HEK293 (cell line): ENCODE measurements around the gene SLC30A1.

Source experiments
- CTCF ChIA-PET: fragments of 350-600 bp; formaldehyde crosslinking; extraction: SDS; loops from one replicate; lab custom pipeline; 2021; ENCODE audit warnings: antibody characterized with exemption; lab: Yijun Ruan, JAX
- POLR2A ChIA-PET: fragments of 300-600 bp; formaldehyde crosslinking; extraction: SDS; loops from one replicate; lab custom pipeline; 2020; ENCODE audit warnings: antibody characterized with exemption, inconsistent platforms; lab: Yijun Ruan, JAX
- H3K27ac ChIP-seq: fragments of 200-500 bp; sonication (Bioruptor generic); 2 replicates; pipeline ENCODE4 v1.5.1; 2014; ENCODE audit warnings: low read depth, low read length, control low read depth, inconsistent platforms; ENCODE audit errors: extremely low read depth
- H3K36me3 ChIP-seq, 2 experiments: fragments of 200-500 bp in 1 of 2; sonication (Bioruptor generic) in 1 of 2; 1 replicate in 1 of 2; 2 replicates in 1 of 2; pipeline ENCODE4 v1.5.1; 2014 to 2017; ENCODE audit warnings: inconsistent platforms in 2 of 2, low read length in 2 of 2; ENCODE audit not compliant: control insufficient read depth in 2 of 2, insufficient read depth in 1 of 2
- H3K4me1 ChIP-seq: fragments of 200-500 bp; sonication (Bioruptor generic); 2 replicates; pipeline ENCODE4 v1.5.1; 2014; ENCODE audit warnings: mild to moderate bottlenecking, low read length, inconsistent platforms; ENCODE audit not compliant: control insufficient read depth, insufficient read depth
- H3K4me3 ChIP-seq: 2 replicates; pipeline ENCODE4 v1.5.1; 2011; ENCODE audit warnings: low read depth, mild to moderate bottlenecking, control low read depth, low read length, moderate library complexity
- H3K9me3 ChIP-seq: fragments of 200-500 bp; sonication (Bioruptor generic); 2 replicates; pipeline ENCODE4 v1.5.1; 2014; ENCODE audit warnings: low read depth, low read length, inconsistent platforms; ENCODE audit not compliant: control insufficient read depth, insufficient read depth
- PRDM1 ChIP-seq: fragments of 450-650 bp; formaldehyde crosslinking; IDR thresholded peaks from 2 replicates; pipeline ENCODE4; 2016; ENCODE audit warnings: missing biosample characterization, missing genetic modification characterization
- ZEB2 ChIP-seq: fragments of 450-650 bp; formaldehyde crosslinking; IDR thresholded peaks from 2 replicates; pipeline ENCODE4 v1.5.1; 2016; ENCODE audit warnings: missing biosample characterization, missing genetic modification characterization
- ZNF112 ChIP-seq: fragments of 450-650 bp; formaldehyde crosslinking; IDR thresholded peaks from 2 replicates; pipeline ENCODE4 v1.5.0; 2017; ENCODE audit warnings: missing biosample characterization, missing genetic modification characterization
- ZNF138 ChIP-seq: fragments of 450-650 bp; formaldehyde crosslinking; IDR thresholded peaks from 2 replicates; pipeline ENCODE4 v1.5.1; 2016; ENCODE audit warnings: missing biosample characterization, missing genetic modification characterization, borderline replicate concordance
- ZNF146 ChIP-seq: fragments of 450-650 bp; formaldehyde crosslinking; IDR thresholded peaks from 2 replicates; pipeline ENCODE4 v1.5.1; 2016; ENCODE audit warnings: missing biosample characterization, missing genetic modification characterization
- ZNF157 ChIP-seq: fragments of 450-650 bp; formaldehyde crosslinking; IDR thresholded peaks from 2 replicates; pipeline ENCODE4 v1.5.1; 2016; ENCODE audit warnings: missing biosample characterization, missing genetic modification characterization
- ZNF2 ChIP-seq: fragments of 450-650 bp; formaldehyde crosslinking; IDR thresholded peaks from 2 replicates; pipeline ENCODE4 v1.5.1; 2016; ENCODE audit warnings: missing biosample characterization, missing genetic modification characterization
- ZNF214 ChIP-seq: fragments of 450-650 bp; formaldehyde crosslinking; IDR thresholded peaks from 2 replicates; pipeline ENCODE4 v1.5.1; 2017; ENCODE audit warnings: missing biosample characterization, mild to moderate bottlenecking, missing genetic modification characterization, borderline replicate concordance
- ZNF266 ChIP-seq: fragments of 450-650 bp; formaldehyde crosslinking; IDR thresholded peaks from 2 replicates; pipeline ENCODE4 v1.5.1; 2016; ENCODE audit warnings: missing biosample characterization, missing genetic modification characterization, low read depth
- ZNF311 ChIP-seq: fragments of 450-650 bp; formaldehyde crosslinking; IDR thresholded peaks from 2 replicates; pipeline ENCODE4 v1.5.1; 2017; ENCODE audit warnings: missing biosample characterization, missing genetic modification characterization, borderline replicate concordance
- ZNF777 ChIP-seq: fragments of 450-650 bp; formaldehyde crosslinking; IDR thresholded peaks from 2 replicates; pipeline ENCODE4 v1.5.1; 2017; ENCODE audit warnings: missing biosample characterization, missing genetic modification characterization, borderline replicate concordance
- TF ChIP-seq, protein P1 (sequence below): fragments of 450-650 bp; formaldehyde crosslinking; IDR thresholded peaks from 2 replicates; pipeline ENCODE4 v1.5.1; 2017; ENCODE audit warnings: missing biosample characterization, missing genetic modification characterization
- TF ChIP-seq, protein P2 (sequence below): fragments of 450-650 bp; formaldehyde crosslinking; IDR thresholded peaks from 2 replicates; pipeline ENCODE4 v1.5.1; 2016; ENCODE audit warnings: missing biosample characterization, missing genetic modification characterization
- TF ChIP-seq, protein P3 (sequence below): fragments of 450-650 bp; formaldehyde crosslinking; IDR thresholded peaks from 2 replicates; pipeline ENCODE4 v1.5.0; 2017; ENCODE audit warnings: missing biosample characterization, missing genetic modification characterization, borderline replicate concordance
- TF ChIP-seq, protein P4 (sequence below): fragments of 450-650 bp; formaldehyde crosslinking; IDR thresholded peaks from 2 replicates; pipeline ENCODE4 v1.5.1; 2017; ENCODE audit warnings: missing biosample characterization, mild to moderate bottlenecking, missing genetic modification characterization, moderate library complexity
- TF ChIP-seq, protein P5 (sequence below): fragments of 450-650 bp; formaldehyde crosslinking; IDR thresholded peaks from 2 replicates; pipeline ENCODE4 v1.5.1; 2016; ENCODE audit warnings: missing biosample characterization, missing genetic modification characterization

The SLC30A1 gene

DNA sequence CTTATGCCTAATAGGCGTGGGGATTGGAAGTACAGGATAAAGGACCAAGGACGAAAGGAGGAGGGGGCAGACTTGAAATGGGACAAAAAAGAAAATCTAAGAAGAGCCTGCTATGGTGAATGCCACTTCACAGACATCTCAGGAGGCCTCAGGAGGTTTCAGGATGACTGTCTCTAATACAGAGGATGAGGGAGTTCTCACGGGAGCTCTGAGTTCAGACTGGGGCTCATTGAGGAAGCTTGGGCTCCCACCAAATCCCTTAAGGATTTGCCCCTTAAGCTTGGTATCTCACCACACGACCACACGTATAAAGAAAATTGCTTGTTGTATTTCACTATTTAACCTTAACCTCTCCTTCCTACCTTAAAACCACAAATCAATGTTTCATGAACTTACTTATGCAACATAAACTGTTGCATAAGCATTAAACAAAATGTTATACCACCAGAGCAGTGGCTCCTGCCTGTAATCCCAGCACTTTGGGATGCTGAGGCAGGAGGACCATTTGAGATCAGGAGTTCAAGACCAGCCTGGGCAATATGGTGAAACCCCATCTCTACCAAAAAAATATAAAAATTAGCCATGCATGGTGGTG, 12.4 kb downstream of the SLC30A1 start:
- H3K9me3 ChIP-seq = no peaks in the 10 kb centered on the region
- no peak overlapping the region for H3K27ac ChIP-seq
- H3K36me3 ChIP-seq = no peaks in the 10 kb centered on the region
- ChIA-PET POLR2A (no interaction called here), CTCF (interaction anchor here (0.9 kb wide), 1 partner anchor 51 kb away, joined by 3 read pairs; no protein-coding TSS in a partner anchor)
- H3K4me3 ChIP-seq = no peak overlapping the region
- no peaks in the 10 kb centered on the region for H3K4me1 ChIP-seq
- TF ChIP-seq ZNF777 (tag by site-specific recombination) (no peak), ZNF146 (tag by site-specific recombination) (no peak), ZNF157 (tag by site-specific recombination) (no peak), ZNF266 (no peak), ZEB2 (tag by site-specific recombination) (no peak), ZNF311 (tag by site-specific recombination) (no peak), ZNF138 (no peak), ZNF214 (tag by site-specific recombination) (no peak), ZNF112 (tag by site-specific recombination) (no peak), ZNF2 (tag by site-specific recombination) (no peak)
- TF ChIP-seq, protein P1, sequence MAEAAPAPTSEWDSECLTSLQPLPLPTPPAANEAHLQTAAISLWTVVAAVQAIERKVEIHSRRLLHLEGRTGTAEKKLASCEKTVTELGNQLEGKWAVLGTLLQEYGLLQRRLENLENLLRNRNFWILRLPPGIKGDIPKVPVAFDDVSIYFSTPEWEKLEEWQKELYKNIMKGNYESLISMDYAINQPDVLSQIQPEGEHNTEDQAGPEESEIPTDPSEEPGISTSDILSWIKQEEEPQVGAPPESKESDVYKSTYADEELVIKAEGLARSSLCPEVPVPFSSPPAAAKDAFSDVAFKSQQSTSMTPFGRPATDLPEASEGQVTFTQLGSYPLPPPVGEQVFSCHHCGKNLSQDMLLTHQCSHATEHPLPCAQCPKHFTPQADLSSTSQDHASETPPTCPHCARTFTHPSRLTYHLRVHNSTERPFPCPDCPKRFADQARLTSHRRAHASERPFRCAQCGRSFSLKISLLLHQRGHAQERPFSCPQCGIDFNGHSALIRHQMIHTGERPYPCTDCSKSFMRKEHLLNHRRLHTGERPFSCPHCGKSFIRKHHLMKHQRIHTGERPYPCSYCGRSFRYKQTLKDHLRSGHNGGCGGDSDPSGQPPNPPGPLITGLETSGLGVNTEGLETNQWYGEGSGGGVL = no peak
- TF ChIP-seq, protein P2, sequence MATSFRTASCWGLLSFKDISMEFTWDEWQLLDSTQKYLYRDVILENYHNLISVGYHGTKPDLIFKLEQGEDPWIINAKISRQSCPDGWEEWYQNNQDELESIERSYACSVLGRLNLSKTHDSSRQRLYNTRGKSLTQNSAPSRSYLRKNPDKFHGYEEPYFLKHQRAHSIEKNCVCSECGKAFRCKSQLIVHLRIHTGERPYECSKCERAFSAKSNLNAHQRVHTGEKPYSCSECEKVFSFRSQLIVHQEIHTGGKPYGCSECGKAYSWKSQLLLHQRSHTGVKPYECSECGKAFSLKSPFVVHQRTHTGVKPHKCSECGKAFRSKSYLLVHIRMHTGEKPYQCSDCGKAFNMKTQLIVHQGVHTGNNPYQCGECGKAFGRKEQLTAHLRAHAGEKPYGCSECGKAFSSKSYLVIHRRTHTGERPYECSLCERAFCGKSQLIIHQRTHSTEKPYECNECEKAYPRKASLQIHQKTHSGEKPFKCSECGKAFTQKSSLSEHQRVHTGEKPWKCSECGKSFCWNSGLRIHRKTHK (tag by site-specific recombination) = no peak
- TF ChIP-seq, protein P3, sequence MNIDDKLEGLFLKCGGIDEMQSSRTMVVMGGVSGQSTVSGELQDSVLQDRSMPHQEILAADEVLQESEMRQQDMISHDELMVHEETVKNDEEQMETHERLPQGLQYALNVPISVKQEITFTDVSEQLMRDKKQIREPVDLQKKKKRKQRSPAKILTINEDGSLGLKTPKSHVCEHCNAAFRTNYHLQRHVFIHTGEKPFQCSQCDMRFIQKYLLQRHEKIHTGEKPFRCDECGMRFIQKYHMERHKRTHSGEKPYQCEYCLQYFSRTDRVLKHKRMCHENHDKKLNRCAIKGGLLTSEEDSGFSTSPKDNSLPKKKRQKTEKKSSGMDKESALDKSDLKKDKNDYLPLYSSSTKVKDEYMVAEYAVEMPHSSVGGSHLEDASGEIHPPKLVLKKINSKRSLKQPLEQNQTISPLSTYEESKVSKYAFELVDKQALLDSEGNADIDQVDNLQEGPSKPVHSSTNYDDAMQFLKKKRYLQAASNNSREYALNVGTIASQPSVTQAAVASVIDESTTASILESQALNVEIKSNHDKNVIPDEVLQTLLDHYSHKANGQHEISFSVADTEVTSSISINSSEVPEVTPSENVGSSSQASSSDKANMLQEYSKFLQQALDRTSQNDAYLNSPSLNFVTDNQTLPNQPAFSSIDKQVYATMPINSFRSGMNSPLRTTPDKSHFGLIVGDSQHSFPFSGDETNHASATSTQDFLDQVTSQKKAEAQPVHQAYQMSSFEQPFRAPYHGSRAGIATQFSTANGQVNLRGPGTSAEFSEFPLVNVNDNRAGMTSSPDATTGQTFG (tag by site-specific recombination) = no peak
- TF ChIP-seq, protein P4, sequence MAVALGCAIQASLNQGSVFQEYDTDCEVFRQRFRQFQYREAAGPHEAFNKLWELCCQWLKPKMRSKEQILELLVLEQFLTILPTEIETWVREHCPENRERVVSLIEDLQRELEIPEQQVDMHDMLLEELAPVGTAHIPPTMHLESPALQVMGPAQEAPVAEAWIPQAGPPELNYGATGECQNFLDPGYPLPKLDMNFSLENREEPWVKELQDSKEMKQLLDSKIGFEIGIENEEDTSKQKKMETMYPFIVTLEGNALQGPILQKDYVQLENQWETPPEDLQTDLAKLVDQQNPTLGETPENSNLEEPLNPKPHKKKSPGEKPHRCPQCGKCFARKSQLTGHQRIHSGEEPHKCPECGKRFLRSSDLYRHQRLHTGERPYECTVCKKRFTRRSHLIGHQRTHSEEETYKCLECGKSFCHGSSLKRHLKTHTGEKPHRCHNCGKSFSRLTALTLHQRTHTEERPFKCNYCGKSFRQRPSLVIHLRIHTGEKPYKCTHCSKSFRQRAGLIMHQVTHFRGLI (tag by site-specific recombination) = no peak

DNA sequence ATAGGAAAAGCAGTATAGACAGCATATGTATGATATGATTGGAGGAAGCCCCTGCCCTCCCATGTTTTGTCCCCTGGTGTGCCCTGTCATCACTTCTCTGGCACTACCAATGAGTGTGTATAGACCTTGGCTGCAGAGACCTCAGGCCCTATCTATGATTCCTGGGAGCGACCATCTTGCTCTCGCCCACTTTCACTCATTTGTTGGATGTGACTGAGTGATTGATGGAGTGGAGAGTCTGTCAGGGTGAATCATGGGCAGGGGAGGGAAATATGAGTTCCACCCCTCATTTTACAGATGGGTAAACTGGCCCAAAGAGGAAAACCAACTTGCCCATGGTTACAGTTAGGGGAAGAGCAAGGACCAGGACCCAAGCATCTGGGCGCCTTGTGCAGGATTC, 14.9 kb downstream of the SLC30A1 start:
- Histone ChIP-seq H3K4me1 (no peaks in the 10 kb centered on the region), H3K4me3 (no peak overlapping the region), H3K9me3 (no peaks in the 10 kb centered on the region), H3K36me3 (no peaks in the 10 kb centered on the region), H3K27ac (no peak overlapping the region)
- ChIA-PET CTCF (no interaction called here), POLR2A (no interaction called here)
- TF ChIP-seq, protein P5, sequence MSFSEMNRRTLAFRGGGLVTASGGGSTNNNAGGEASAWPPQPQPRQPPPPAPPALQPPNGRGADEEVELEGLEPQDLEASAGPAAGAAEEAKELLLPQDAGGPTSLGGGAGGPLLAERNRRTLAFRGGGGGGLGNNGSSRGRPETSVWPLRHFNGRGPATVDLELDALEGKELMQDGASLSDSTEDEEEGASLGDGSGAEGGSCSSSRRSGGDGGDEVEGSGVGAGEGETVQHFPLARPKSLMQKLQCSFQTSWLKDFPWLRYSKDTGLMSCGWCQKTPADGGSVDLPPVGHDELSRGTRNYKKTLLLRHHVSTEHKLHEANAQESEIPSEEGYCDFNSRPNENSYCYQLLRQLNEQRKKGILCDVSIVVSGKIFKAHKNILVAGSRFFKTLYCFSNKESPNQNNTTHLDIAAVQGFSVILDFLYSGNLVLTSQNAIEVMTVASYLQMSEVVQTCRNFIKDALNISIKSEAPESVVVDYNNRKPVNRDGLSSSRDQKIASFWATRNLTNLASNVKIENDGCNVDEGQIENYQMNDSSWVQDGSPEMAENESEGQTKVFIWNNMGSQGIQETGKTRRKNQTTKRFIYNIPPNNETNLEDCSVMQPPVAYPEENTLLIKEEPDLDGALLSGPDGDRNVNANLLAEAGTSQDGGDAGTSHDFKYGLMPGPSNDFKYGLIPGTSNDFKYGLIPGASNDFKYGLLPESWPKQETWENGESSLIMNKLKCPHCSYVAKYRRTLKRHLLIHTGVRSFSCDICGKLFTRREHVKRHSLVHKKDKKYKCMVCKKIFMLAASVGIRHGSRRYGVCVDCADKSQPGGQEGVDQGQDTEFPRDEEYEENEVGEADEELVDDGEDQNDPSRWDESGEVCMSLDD (tag by site-specific recombination) = no peak
- TF ChIP-seq PRDM1 (tag by site-specific recombination) = peak; percentile 17; the same call in 1 of the 2 replicates
